OCI-M2 (cell line): ENCODE data around the gene EVA1C.
"Not testable (repeated sequence)": the region's sequence is repeated elsewhere in the genome, so short reads cannot be mapped to it uniquely, and the experiment has no call there.

ENCODE experiments used
- DNase-seq: peaks from one replicate; lab custom pipeline; 2025; ENCODE audit not compliant: unreplicated experiment; lab: John Stamatoyannopoulos, UW

Gene EVA1C

DNA sequence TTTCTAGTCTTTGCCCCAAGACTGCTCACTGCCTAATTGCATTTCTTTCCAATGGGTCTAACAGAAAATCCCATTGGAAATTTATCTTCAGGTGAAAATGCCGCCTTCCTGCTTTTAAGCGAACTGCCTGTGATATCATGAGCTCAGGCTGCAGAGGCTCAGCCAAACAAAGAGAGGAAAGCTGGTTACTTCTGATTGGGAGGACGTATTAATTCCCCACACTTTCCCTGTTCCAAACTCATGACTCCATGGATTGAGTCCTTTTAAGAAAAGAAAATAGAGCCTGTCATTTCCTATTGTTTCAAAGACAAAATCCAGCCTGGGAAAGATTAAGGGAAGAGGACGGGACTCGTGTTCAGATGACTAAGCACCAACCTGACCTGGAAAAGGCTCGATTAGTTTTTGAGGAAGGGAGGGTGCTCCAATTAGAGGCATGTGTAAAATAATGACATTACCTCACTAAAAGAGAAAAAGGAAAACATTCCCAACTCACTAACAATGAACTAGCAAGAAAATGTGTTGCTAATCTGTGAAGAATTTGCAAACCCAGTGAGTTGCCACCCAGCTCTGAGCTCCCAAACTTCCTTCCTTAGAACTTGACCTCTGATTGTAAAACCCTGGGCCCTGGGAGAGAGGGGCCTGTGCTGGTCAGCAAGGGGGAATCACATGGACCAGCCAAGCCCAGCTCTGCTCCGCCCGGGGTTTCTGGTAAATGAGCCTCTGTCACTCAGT lies 111.6 kb downstream of the EVA1C start:
- DNase-seq: no peak

DNA sequence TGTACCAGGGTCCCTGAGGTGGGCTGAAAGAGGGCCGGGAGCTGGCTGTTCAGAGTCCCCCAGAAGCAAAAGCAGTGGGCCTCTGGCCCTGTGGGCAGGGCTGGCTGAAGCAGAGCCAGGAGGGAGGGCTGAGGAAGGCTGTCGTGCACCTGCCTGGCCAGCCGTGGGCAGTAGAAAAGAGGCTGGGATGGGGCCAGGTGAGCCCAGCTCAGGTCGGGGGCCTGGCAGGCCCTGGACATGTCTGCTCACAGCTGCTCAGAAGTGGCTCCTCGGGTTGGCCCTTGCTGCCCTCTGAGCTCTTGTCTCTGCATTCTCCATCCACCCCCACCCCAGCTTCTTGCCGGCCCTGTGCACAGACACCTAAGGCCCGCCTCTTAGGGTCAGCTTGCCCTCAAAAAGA lies 112.8 kb downstream of the EVA1C start:
- no peak for DNase-seq

DNA sequence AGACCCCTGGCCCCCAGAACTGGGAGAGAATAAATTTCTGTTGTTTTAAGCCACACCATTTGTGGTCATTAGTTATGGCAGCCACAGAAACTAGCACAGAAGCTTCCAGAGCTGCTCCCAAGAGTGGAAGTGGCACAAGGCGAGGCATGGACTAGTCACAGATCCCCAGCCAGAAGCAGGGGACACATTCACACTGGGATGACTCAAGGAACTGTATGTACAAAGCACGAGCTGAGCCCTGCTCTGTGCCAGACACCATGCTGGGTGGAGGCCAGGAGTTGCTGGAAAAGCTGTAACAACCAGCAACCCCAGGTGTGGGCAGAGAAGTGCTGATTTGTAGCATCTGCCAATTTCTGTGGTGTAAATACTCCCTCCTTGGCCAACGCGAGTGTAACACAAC lies 117.2 kb downstream of the EVA1C start:
- no peak for DNase-seq

DNA sequence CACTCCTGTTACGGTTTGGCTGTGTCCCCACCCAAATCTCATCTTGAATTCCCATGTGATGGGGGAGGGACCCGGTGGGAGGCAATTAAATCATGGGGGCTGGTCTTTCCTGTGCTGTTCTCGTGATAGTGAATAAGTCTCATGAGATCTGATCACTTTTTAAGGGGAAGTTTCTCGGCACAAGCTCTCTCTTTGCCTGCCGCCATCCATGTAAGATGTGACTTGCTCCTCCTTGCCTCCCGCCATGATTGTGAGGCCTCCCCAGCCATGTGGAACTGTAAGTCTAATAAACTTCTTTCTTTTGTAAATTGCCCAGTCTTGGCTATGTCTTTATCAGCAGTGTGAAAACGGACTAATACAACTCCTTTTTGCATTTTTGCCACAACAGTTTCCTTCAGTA lies 118.3 kb downstream of the EVA1C start:
- not testable (repeated sequence) for DNase-seq

DNA sequence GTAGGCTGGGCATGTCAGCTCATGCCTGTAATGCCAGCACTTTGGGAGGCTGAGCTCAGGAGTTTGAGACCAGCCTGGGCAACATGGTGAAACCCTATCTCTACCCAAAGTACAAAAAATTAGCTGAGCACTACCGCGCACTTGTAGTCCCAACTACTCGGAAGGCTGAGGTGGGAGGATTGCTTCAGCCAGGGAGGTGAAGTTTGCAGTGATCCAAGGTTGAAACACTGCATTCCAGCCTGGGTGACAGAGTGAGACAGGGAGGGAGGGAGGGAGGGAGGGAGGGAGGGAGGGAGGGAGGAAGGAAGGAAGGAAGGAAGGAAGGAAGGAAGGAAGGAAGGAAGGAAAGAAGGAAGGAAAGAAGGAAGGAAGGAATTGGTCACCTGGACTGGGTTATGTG lies 119.1 kb downstream of the EVA1C start:
- DNase-seq: not testable (repeated sequence)

DNA sequence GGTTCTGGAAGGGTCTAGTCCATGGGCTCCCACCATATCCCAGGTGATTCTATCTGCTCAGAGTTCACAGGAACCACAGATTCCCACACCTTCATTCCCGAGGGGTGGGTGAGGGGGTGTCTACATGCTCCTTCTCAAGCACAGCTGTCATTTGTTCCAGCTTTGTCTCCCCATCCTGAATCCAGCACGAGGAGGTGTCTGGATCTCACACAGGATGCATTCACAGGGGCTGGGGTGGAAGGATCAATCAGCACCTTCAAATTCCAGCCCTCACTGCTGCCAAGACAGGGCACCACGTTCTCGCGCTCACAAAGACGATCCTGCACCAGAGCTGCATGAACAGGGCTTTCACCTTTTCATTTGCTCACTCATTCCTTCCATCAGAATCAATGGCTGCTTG lies 120.1 kb downstream of the EVA1C start:
- DNase-seq: no peak

DNA sequence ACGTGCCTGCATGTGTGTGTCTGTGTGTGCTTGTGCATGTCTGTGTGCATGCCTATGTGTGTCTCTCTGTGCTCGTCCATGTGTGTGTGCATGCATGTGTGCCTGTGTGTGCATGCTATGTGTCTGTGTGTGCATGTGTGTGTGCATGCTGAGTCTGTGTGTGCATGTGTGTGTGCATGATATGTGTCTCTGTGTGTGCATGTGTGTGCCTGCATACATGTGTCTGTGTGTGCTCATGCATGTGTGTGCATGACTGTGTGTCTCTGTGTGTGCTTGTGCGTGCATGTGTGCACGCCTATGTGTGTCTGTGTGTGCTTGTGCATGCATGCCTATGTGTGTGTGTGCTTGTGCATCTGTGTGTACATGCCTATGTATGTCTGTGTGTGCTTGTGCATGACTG lies 120.5 kb downstream of the EVA1C start:
- no peak for DNase-seq

DNA sequence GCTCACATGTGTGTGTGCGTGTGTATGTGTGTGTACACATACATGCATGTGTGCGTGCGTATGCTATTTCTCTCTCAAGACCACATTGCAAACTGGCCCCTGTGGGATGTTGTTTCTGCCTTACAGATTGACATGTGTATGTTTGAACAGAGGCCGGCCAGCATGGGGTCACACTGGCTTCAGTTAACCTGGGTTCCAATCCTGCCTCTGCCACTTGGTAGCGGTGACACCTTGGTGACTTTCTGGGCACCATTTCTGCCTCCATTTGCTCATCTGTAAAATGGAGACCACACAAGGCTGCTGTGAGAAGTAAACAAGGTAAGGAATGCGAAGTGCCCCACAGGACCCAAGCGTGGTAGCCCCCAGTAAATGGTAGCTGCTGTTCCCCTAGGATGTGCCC lies 121.1 kb downstream of the EVA1C start:
- no peak for DNase-seq

DNA sequence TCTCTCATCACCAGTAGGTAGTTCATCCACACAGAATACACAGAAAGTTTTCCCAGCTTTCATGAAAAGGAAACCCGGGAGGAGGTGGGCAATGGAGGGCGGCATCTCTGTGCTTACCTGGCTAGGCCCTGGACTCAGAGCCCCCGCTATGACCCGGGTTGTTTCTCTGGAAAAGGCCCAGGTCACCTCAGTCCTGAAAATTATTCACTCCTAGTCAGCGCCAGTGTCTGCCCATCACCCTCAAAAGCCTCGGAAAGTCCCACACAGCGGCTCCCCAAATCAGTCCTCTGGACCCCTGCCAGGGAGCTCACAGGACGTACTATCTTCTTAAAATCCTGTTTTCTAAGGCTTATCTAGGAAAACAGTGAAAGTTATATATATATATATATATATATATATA lies 121.6 kb downstream of the EVA1C start:
- DNase-seq: no peak

DNA sequence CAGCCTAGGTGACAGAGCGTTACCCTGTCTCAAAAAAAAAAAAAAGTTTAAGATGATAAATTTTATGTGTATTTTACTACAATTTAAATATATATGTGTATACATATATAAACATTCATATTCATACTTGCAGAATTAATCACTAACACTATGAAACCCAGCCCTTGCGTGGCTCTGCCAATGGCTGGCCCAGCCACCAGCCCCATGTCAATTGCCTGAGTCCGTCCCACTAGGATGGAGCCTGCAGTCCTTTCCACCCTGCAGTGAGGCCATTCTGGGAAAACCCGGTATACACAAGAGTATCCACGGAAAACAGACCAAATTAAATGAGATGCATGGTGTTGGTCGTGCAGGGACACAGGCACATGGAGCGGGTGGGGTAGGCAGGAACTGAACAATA lies 123.1 kb downstream of the EVA1C start:
- DNase-seq: no peak

DNA sequence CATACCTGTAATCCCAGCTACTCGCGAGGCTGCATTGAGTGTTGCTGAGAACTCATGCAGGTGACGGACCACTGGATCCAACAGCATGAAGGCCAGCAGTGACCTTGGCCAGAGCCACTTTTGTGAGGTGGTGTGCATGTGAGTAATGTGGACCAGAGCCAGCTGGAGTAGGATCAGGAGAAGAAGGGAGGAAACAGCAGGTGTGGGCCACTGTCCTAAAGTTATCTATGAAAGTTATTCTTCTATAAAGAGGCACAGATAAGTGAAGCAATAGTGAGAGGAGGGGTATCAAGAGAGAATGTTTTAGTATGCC lies 125.0 kb downstream of the EVA1C start:
- DNase-seq: no peak

DNA sequence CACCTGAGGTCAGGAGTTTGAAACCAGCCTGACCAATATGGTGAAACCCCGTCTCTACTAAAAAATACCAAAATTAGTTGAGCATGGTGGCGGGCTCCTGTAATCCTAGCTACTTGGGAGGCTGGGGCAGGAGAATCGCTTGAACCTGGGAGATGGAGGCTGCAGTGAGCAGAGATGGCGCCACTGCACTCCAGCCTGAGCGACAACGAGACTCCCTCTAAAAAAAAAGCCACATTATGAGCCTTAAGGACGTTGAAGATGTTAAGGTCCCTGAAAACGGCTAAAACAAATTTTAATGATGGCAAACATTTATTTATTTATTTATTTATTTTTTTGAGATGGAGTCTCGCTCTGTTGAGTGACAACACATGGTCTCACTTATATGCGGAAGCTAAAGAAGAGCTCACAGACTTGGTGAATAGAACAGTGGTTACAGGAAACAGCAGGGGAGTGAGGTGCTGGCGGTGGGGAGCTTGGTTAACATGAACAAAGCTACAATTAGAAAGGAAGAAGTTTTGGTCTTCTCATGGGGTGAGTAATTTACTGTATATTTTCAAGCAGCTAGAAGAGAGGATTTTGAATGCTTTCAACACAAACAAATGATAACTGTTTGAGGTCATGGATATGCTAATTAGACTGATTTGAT lies 125.8 kb downstream of the EVA1C start:
- DNase-seq: no peak

DNA sequence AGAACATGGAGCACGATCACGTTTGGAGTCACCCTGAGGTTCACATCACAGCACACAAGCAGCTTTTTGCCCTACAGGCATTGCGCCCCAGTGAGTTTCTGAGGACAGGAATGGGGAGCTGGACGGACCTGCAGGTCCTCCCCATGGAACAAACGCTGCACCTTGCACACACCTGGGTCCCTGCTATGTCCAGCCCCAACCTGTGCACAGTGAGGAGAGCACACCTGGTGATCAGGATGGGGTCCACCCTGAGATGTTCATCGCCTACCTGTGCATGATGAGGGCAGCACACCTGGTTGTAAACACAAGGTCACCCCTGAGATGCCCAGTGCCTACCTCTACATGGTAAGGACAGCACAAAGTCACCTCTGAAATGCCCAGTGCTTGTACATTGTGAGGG lies 126.9 kb downstream of the EVA1C start:
- DNase-seq: no peak

DNA sequence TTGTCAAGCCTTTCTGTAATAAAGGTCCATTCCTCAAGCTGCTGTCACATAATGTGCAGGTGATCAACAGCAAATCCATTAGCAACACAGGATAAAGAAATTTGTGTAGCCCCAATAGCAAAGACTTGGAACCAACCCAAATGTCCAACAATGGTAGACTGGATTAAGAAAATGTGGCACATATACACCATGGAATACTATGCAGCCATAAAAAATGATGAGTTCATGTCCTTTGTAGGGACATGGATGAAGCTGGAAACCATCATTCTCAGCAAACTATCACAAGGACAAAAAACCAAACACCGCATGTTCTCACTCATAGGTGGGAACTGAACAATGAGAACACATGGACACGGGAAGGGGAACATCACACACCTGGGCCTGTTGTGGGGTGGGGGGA lies 130.6 kb downstream of the EVA1C start:
- DNase-seq: not testable (repeated sequence)

DNA sequence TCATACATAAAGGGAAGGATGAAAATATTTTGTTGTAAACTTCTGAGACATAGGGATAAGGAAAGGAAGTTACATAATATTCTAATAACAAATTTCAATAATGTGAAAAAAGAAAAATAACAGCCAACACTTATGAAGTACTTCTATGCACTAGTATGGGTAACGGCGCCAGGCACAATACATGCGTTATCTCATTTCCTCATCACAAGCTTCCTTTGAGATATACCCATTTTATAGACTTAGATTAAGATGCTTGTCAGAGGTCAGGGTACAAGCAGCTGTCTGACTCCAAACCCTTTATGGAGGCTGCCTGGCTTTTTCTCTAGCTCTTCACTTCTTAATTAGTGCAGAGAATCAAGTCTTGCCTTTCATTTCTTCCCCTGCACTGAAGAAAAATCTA lies 131.5 kb downstream of the EVA1C start:
- no peak for DNase-seq

DNA sequence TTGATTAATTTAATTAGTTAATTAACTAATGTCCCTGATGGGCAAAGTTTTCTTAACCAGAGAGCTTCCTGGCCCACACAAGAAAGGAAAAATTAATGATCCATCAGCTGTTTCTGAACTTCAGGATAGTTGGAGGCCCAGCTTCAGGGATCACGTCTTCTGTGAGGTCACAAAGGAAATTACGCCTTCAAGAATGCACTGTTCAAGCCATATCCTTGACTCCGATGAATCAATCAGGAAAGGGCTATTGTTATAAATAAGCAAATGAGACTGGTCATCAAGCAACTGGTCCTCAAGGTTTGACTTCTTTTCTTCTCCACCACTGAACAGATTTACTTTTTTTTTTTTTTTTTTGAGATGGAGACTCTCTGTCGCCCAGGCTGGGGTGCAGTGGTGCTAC lies 132.2 kb downstream of the EVA1C start:
- DNase-seq: no peak

DNA sequence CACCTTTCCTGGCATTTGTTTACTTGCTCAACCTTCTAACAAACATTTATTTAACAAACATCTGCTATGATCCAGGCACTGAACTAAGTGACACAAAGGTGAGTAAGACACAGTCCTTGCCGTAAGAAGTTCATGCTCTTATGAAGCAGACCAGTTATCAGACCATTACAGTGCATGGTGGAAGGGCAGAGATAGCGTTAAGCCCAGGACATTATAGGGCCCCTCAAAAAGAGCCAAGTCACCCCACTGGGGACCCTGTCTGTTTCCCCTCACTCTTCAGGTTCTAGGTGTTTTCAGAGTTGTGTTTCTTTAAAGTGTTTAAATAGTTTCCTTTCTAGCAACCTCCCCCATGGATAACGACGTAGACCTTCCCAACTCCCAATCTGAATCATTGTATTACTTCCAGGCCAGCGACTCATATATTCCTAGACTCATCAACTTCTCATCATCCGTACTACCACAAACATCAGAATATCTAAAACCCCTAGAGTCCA lies 133.5 kb downstream of the EVA1C start:
- DNase-seq: no peak

DNA sequence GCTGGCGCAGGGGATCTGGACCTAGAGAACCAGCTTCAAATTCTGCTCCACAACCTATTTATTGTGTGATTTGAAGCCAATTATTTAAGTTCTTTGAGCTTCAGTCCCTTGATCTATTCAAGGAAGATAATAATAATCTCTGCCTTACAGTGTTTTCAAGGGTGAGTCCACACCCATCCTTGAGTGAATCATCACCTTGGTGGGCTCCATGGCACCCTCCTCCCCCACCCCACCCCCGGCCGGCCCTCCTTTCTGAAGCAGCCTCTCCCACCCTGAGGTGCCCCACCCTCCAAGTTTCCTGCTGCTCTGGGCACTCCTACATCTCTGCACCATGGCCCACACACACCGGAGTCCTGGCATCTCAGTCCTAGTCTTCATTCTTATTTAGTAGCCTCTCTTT lies 134.5 kb downstream of the EVA1C start:
- no peak for DNase-seq

DNA sequence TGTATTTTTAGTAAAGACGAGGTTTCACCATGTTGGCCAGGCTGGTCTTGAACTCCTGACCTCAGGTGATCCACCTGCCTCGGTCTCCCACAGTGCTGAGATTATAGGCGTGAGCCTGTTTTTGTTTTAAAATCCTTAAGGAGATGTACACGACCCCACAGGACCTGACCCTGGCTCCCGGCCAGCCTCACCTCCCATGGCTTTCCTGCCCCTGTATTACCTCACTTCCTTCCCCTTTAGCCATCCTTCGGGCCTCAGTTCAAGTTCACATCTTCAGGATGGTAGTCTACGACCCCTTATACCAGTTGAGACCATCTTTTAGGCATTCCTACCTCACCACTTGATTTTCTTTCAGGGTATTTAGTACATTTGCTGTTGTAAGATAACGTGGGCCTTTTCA lies 136.5 kb downstream of the EVA1C start:
- DNase-seq: no peak

DNA sequence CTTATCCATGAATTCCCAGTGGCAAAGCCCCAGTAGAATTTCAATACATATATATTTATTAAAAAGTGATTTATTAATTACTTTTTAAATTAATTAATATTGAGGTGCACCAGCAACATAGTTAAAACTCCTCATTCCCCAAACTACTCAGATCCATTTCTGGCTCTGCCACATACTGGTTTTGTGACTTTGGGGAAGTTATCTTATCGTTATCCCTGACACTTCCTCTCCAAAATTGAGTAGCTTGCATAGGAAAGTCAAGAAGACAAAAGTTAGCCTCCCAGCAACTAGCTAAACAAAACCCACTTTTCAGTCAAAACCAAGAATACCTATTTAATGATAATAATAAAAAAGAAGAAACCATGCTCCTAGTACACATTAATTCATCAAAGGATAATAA lies 136.9 kb downstream of the EVA1C start:
- DNase-seq: no peak

DNA sequence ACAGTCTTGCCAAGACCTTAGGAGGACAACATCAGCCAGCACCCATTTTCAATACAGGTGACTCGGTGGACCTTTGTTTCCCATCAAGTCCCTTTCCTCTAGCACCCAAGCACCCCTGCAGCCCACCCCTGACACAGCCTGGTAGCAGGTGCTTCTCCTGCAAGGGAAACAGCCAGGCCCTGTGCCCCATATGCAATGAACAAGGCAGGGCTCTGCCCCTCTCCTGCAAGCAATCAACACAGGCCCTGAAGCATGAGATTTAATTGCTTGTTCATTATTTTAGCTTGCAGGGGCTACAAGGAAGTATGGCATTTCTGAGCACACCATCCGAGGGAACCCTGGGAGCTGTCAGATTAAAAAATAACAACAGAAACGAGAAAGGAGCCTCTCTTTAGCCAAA lies 137.4 kb downstream of the EVA1C start:
- no peak for DNase-seq

DNA sequence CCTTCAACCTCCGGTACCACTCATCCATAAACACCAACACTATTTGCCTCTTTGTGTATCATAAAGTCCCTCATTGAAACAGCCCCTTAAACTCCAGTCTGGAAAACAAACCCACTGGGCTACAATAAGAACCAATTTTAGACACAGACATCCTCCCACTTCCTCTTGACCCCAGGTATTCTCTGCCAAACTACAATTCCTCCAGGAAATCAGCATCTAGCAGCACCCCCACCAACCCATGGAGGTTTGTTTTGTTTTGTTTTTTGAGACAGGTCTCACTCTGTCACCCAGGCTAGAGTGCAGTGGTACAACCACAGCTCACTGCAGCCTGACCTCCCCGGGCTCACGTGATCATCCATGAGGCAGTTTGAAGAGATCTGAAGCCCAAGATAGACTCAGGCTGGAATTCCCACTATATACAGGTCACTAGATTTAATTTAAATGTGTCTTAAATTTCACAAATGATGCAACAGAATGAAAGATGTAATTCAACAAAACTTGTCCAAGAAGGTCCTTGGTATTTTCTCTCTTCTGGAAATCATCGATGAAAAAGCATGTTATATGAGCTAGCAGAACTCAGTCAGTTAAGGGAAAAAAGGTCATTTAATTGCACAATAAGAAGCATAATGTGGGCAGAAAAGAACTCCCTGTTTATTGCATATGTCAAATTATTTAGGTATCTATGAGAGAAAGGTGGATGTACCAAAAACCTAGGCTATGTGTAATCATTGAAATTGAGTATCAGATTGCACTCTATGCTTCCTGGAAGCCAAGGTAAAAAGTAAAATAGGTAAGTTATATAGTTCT lies 142.5 kb downstream of the EVA1C start:
- DNase-seq: no peak
